Kidney epithelial cell (primary cell): ENCODE results near the gene ITSN2. TPM values are rescaled to one million over a fixed set of nuclear protein-coding genes. Genes with fewer than 3 reads are reported as not detected.

ENCODE experiments used
- DNase-seq: peaks from one replicate; pipeline ENCODE4 v3.0.0-alpha.2; 2010; ENCODE audit warnings: low read depth
- H3K27me3 ChIP-seq: 2 replicates; pipeline ENCODE4 v1.6.0; 2011; ENCODE audit warnings: low read length; ENCODE audit not compliant: control insufficient read depth, insufficient read depth
- H3K36me3 ChIP-seq: 2 replicates; pipeline ENCODE4 v1.5.1; 2011; ENCODE audit warnings: low read length; ENCODE audit not compliant: control insufficient read depth, insufficient read depth
- H3K4me3 ChIP-seq: 2 replicates; pipeline ENCODE4 v1.5.1; 2011; ENCODE audit warnings: low read depth, mild to moderate bottlenecking, control low read depth, low read length
- total RNA-seq: library from RNA; depleted of rRNA; stranded (reverse); fragments of >200 nt; gene quantifications from 2 replicates; pipeline ENCODE4 v1.2.3, GENCODE V29; 2015
- TF ChIP-seq, protein P1 (sequence below): IDR thresholded peaks from 2 replicates; pipeline ENCODE4 v1.5.1; 2011; ENCODE audit warnings: mild to moderate bottlenecking, moderate library complexity, low read length, control low read depth, inconsistent platforms; ENCODE audit not compliant: insufficient read depth, poor library complexity, severe bottlenecking

ITSN2 gene
- total RNA-seq, 1 donor from 2014 or later, result 23.0 TPM

DNA sequence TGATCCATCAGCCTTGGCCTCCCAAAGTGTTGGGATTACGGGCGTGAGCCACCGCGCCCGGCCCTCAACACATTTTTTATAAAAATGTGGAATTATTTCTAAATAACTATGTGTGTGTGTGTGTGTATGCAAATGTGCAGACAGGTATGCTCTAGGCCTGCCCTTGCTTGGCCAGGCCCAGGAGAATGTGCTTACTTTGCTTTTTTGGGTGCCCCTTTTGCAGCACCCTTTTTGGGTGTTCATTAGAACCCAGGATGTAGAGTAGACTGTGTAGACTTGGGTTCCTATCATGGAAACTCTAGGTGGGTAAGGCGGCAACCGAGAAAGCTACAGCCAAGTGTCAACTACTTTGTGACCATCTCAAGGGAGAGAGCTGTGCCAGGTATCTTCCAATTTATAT, 11.7 kb upstream of the ITSN2 start:
- TF ChIP-seq, protein P1, sequence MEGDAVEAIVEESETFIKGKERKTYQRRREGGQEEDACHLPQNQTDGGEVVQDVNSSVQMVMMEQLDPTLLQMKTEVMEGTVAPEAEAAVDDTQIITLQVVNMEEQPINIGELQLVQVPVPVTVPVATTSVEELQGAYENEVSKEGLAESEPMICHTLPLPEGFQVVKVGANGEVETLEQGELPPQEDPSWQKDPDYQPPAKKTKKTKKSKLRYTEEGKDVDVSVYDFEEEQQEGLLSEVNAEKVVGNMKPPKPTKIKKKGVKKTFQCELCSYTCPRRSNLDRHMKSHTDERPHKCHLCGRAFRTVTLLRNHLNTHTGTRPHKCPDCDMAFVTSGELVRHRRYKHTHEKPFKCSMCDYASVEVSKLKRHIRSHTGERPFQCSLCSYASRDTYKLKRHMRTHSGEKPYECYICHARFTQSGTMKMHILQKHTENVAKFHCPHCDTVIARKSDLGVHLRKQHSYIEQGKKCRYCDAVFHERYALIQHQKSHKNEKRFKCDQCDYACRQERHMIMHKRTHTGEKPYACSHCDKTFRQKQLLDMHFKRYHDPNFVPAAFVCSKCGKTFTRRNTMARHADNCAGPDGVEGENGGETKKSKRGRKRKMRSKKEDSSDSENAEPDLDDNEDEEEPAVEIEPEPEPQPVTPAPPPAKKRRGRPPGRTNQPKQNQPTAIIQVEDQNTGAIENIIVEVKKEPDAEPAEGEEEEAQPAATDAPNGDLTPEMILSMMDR, result no peak
- Histone ChIP-seq H3K36me3 (no peaks in the 10 kb centered on the region), H3K4me3 (no peak overlapping the region), H3K27me3 (no peaks in the 10 kb centered on the region)
- no peak for DNase-seq

DNA sequence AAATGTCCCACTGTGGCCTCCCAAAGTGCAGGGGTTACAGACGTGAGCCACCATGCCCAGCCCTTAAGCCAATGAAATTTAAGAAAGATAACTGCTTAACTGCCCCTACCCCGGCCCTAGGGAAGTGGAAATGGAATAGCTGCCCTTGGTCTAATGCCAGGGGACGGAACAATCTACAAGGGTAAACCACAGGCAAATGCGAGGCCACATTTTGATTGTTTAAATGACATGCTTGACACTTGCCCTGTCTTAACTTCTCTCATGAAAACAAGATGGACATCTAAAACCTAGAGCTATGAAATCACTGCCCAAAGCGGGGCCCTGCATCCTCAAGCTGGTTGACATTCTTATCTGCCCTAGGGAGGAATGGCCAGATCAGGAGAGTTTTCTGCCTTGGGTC, 5.5 kb upstream of the ITSN2 start:
- no peaks in the 10 kb centered on the region for H3K36me3 ChIP-seq
- H3K27me3 ChIP-seq, result no peaks in the 10 kb centered on the region
- no peak overlapping the region for H3K4me3 ChIP-seq
- TF ChIP-seq, protein P1, result no peak
- no peak for DNase-seq

DNA sequence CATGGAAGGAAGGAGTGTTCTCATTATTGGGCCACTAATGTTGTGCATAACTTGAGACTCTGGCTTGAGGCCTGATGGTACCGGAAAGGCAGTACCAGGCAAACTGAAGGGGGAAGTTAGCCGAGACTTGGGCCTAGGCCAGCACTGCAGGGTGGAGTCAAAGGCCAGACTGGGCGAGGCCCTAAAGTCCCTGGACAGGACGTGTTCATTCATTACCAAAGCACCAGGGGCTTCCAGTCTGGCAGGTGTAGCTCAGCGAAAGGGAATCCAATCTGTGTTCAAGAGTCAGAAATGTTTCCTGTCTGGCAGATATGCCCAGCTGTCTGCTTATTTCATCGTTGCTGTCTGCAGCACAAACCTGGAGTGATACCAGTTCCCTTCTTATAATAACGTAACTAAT, 4.7 kb upstream of the ITSN2 start:
- H3K4me3 ChIP-seq, result no peak overlapping the region
- DNase-seq, result no peak
- no peaks in the 10 kb centered on the region for H3K36me3 ChIP-seq
- TF ChIP-seq, protein P1, result no peak
- no peaks in the 10 kb centered on the region for H3K27me3 ChIP-seq

DNA sequence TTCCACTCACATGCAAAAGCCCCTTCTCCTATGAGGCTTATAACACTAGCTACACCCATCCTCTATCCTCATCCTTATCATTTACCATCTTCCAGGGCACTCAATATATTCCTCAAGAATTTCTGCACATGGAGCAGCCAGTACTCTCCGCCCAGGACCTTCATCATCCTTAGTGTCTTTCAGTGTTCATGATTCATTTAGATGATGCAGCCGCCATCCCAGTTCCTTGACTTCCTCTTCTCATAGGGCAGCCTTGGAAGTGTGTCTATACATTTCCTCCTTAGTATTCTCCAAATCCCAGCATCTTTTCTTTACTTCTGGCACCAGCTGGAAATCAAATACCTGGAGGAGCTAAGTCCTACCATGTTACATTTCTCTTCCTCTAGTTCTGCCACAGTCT, 3.0 kb upstream of the ITSN2 start:
- Histone ChIP-seq H3K36me3 (no peaks in the 10 kb centered on the region), H3K4me3 (no peak overlapping the region), H3K27me3 (no peaks in the 10 kb centered on the region)
- TF ChIP-seq, protein P1, result no peak
- DNase-seq, result no peak

DNA sequence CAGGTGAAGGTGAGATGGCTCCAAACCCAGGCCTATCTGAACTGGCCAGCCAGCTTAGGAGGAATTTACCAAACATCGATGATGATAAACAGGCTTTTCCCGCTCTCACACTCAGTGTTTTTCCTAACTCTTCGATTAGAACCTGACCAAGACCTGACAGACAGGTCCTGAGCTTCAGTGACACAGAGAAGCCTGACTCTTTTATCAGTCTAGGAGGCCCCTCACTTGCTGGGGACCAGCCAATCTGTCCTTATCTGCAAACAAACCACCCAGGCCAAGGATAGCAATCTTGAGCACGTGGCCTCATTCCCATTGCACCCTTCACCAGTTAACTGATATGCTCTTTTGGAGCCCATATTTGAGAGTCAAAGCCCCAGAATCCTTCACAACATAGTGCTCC, 1.9 kb upstream of the ITSN2 start:
- TF ChIP-seq, protein P1, result no peak
- H3K4me3 ChIP-seq, result no peak overlapping the region
- no peak for DNase-seq
- no peaks in the 10 kb centered on the region for H3K36me3 ChIP-seq
- no peaks in the 10 kb centered on the region for H3K27me3 ChIP-seq

DNA sequence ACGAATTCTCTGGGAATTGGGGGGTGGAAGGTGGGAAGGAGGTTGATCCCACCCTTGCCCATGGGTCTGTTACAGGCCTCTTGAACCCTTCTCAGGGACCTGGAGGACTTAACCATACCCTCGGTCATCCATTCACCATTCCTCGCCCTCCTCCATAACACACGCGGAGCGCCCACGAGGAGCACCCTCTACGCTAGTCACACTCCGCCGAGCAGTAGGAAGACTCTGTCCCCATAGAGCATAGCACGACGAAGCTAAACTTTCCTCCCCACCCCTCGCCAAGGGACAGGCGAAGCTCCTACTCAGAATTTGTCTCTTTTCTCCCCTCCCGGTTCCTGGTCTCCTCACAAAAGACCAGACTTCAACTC, 611 bp upstream of the ITSN2 start:
- no peaks in the 10 kb centered on the region for H3K27me3 ChIP-seq
- H3K36me3 ChIP-seq, result no peaks in the 10 kb centered on the region
- H3K4me3 ChIP-seq, result peak overlapping the region; percentile 60
- TF ChIP-seq, protein P1, result no peak
- no peak for DNase-seq
